GM21381 (cell line): ENCODE data around the gene FBLN5.

Experiments used
- ATAC-seq: cut with Tn5 transposase; IDR thresholded peaks from one replicate; pipeline ENCODE4 v1.9.1; 2021; ENCODE audit warnings: mild to moderate bottlenecking, moderate library complexity; ENCODE audit not compliant: unreplicated experiment

FBLN5 gene

GRCh38 chr14:91946622-91947474 lies 646 bp downstream of the FBLN5 start:
- no peak for ATAC-seq

DNA sequence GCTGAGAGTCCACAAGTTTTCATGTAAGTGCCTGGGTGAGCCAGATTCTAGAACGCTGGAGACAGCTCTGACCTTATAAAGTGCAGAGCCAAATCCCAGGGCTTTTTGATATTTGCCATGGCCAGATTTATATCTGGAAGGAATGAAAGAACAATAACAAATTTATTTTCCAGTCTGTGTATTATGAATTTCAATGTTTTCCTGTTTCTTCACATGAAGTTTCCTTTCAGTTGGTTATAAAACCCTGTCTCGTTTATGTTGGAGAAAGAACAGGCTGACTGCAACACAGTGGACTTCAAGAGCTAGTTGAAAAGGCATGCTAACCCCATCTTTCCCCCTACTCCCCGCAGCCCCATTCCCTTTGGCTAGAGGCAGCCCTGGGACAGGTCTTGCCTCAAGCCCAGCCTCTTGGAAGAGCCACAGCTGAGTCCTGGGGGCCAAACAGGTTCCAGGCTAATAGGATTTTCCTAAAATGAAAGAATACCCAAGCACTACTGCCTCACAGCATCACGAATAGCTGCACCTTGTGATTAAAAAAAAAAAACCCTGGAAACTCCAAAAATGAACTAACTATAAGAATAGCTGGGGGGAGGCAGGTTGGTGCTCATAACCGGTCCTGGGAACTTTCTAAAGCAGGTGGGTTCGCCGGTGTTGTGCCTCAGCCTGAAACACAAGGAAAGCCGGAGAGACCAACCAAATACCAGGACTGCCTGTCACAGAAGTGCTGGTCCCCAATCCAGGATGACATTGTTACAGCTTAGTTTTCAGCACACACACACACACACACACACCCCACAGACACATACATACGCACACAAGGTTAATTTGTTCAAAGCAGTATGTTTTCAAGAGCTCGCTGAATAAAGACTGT lies 1.5 kb downstream of the FBLN5 start:
- ATAC-seq: no peak

GRCh38 chr14:91942946-91943345 lies 4.5 kb downstream of the FBLN5 start:
- ATAC-seq: no peak

DNA sequence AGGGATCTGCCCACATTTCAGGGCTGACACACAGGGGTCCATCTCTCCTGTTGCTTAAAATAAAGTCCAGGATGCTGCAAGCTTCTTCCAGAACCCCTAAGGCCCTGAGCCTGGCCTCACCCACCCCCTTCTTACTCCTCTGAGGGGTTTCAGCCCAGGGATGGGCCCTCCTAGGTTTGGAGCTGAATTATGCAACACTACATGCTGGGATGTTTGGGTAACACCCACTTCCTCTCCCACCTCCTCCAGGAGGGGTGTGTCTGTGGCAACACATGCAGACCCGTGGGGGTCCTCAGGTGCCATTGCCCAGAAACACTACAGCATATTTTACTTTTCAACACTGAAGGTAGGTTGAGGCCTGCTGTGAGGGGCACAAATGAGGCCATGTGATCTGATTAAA lies 5.4 kb downstream of the FBLN5 start:
- ATAC-seq: no peak

- no peak for ATAC-seq
Measured at GRCh38 chr14:91940209-91940608, 7.3 kb downstream of the FBLN5 start.

DNA sequence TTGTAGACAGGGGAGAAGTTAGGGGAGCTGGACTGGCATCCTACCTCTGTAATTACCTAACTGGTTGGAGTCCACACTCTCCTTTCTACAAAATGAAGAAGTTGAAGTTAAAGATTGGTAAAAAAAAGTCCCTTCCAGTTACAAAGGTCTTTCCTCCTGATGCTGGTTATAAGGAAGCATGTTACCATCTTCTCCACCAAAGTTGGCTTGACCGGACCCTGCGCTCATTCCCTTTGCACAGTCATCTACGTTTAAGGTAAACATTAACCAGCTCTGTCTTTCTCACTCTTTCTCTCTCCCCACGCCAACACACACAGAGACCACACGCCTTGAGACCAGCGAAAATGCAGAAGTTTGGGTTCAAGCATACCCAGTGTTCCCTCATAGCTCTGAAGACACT lies 11.9 kb downstream of the FBLN5 start:
- ATAC-seq: no peak

- no peak for ATAC-seq
Measured at GRCh38 chr14:91934554-91935285, 12.8 kb downstream of the FBLN5 start.

DNA sequence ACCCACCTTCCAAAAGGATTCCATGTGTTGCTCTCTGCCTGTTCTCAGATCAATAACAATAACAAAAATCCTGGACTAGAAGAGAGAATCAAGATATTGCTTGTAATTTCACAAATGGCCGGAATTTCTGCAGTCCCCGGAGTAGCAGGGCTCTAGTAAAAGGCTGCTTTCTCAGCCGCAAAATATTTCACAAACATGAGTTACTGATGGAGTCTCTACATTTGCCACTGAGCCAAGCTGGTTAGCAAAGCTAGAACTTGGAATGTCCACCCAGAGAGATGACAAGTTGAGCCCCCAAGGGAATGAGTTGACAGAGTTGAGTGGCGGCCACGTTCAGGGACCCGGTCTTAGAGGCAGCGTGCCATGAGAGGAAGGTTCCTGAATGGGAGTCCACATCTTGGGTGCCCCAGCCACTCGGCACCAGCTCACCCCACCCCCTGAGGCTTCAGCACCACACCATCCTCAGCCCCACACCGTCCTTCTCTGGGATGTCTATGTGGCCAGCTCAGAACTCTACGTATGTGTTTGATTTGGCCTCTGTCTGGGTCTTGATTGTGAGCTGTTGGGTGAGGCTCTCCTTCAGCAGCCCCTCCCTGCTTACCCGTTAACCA lies 15.9 kb downstream of the FBLN5 start:
- ATAC-seq: no peak

GRCh38 chr14:91929700-91930099 lies 17.8 kb downstream of the FBLN5 start:
- no peak for ATAC-seq

DNA sequence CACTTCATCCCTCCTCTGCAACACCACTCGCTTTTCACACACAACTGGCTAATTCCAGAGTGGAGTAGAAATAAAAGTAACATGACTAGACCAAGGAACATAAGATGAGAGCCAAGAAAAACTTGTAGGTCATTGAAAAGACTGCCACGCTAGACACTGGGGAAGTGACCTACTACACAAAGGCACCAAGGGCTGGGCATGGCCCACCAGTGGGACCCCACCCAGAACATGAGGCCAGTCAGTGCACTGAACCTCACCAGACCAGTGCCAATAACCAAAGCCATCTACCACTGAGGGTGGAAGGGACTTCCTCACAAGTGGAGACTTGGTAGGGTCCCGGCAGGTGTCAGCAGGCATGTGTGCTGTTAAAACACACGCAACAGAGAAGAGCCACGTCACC lies 19.7 kb downstream of the FBLN5 start:
- ATAC-seq: no peak

DNA sequence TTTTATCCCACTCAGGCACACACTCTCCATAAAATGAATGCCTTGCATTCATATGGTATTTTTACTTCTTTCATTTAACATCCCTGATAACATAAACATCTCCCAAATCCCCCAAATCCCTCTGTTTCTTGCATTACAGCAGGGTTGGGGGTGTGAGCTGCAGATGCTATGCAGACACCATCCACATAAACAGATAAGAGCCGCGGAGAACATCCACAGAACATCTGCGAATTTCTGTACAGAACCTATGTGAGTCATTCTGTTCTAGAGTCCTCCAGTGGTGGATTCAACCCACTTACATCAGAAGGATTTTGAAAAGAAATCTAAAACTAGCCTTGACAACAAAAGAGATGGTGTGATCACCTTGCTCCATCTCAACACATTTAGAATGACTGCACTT lies 20.3 kb downstream of the FBLN5 start:
- no peak for ATAC-seq

DNA sequence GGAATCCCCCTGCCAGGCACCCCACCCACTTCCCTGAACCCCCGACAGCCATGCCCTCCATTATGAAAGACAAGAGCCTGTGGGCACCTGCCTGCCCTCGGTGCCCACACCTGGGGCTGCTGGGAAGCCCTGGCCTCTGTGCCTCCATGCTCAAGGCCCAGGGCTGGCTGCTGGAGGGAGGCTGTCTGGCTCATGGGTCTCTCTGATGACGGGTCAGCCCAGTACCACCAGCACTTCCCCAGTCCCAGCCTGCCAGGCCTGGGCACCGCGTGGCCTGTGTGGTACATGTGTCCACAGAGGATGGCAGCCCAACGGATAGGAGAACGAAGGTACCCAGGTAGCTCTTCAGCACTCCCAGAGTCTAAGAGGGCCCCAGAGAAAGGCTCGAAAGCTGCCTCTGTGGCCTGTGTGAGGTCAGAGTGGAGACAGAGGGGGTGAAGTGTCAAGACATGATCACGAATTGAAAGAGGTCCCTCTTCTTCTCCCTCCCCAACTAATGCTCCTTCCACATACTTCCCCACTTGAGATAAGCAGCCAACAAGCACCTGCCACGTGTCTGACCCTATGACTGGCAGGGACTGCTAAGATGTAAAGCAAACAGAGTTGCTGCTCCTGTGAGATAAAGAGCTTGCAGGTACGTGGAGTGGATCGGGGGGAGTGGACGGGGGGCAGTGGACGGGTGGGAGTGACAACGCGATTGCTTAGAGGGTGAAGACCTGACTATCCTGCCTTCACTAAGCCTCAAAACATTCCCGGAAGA lies 21.2 kb downstream of the FBLN5 start:
- no peak for ATAC-seq

DNA sequence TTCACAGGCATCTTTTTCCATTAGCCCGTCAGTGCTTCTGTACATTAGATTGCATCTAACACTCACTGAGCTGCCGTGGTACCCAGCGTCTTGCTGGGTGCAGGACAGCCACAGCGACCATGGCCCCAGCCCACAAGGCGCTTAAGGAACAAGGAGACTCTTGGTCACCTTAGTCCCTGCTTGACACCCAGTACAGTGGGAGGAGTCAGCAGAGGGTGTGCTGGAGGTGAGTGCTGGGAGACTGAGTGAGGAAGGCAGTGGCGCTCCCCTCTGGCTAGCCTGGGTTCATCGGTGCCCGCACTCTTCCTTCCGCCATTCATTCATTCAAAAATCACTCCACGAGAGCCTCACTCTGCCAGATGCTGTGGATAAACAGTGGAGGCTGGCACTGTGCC lies 21.8 kb downstream of the FBLN5 start:
- no peak for ATAC-seq

GRCh38 chr14:91925001-91925726 lies 22.3 kb downstream of the FBLN5 start:
- no peak for ATAC-seq

- ATAC-seq: no peak
Measured at GRCh38 chr14:91920526-91920925, 27.0 kb downstream of the FBLN5 start.

DNA sequence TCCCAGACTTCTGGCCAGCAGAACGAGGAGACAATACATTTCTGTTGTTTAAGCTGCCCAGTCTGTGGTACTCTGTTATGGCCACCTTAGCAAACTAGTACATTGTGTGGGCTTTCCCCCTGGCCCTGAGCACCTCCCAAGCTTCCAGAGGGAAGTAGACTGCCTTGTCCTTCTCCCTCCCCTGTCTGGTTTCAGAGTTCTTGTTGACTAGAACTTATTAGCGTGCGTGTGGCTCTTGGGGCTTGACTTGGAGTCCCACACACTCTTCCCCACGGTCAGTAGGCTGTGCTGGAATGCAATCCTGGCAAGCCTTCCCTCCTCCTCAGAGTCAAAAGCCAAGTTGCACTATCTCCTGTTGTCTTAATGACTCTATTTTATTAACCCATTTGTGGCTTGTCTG lies 27.7 kb downstream of the FBLN5 start:
- no peak for ATAC-seq

- no peak for ATAC-seq
Measured at GRCh38 chr14:91918186-91918883, 29.2 kb downstream of the FBLN5 start.

GRCh38 chr14:91912035-91912434 lies 35.5 kb downstream of the FBLN5 start:
- ATAC-seq: no peak

DNA sequence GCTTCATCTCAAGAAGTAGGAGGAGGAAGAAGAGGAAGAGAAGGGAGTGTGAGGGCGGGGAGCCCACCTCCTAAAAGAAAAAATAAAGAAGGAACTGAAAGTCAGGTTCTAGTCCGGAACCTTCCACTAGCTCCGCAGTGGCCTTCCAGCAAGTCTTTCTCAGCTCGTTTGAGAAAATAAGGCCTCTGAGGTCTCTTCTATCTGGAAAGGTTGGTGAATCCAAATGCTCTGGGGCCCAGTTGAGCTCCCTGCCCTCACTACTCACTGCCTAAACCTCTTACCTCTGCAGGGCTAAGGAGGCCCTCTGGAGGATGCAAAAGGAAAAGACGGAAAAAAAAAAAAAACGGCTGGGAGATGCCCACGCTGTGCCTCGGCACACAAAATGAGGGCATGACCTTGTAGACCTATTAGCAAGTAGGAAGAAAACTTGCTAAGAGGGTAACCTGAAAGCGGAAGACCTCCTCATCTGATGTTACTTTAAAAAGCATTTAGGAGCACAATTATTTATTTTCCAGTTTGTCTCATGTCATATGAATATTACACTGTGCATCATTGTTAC lies 35.9 kb downstream of the FBLN5 start:
- no peak for ATAC-seq
